Keratinocyte (primary cell): ENCODE measurements around the gene CAMK2G. TPM values are rescaled to one million over a fixed set of nuclear protein-coding genes. Genes with fewer than 3 reads are reported as not detected.
A peak's percentile ranks its signal among the peaks of the same experiment; 100 is the strongest.

Experiments
- DNase-seq: peaks from one replicate; pipeline ENCODE4 v3.0.0-alpha.2; 2011; ENCODE audit warnings: low read depth, missing footprints, low spot score
- FAIRE-seq: peaks from 2 replicates; lab custom pipeline; 2011; peaks lifted over from hg19 to GRCh38; lab: Jason Lieb, UNC
- H2AFZ ChIP-seq: 2 replicates; pipeline ENCODE4 v1.6.0; 2012; ENCODE audit warnings: low read length, control low read depth, inconsistent platforms; ENCODE audit not compliant: control insufficient read depth
- H3K27ac ChIP-seq: 2 replicates; pipeline ENCODE4 v1.5.1; 2011; ENCODE audit warnings: low read length; ENCODE audit not compliant: control insufficient read depth, insufficient read depth
- H3K27me3 ChIP-seq: 3 replicates; pipeline ENCODE4 v1.6.0; 2011; ENCODE audit warnings: low read length; ENCODE audit not compliant: control insufficient read depth, insufficient read depth; ENCODE audit errors: extremely low read depth
- H3K36me3 ChIP-seq, 2 experiments: 2 replicates in 1 of 2; 3 replicates in 1 of 2; pipeline ENCODE4 v1.5.1; 2011; ENCODE audit warnings: low read length in 2 of 2, mild to moderate bottlenecking in 1 of 2; ENCODE audit not compliant: control insufficient read depth in 2 of 2, insufficient read depth in 2 of 2; ENCODE audit errors: extremely low read depth in 1 of 2
- H3K4me1 ChIP-seq: 3 replicates; pipeline ENCODE4 v1.5.1; 2011; ENCODE audit warnings: low read length; ENCODE audit not compliant: control insufficient read depth, insufficient read depth; ENCODE audit errors: extremely low read depth
- H3K4me2 ChIP-seq: 3 replicates; pipeline ENCODE4 v1.6.0; 2011; ENCODE audit warnings: low read depth, low read length; ENCODE audit not compliant: control insufficient read depth, insufficient read depth; ENCODE audit errors: extremely low read depth
- H3K4me3 ChIP-seq, 3 experiments: fragments of 200-600 bp in 1 of 3; sonication (generic) in 1 of 3; 2 replicates in 2 of 3; 3 replicates in 1 of 3; pipeline ENCODE4 v1.5.1; 2011 to 2016; ENCODE audit warnings: low read length in 3 of 3, mild to moderate bottlenecking in 3 of 3, control low read depth in 2 of 3, inconsistent platforms in 1 of 3, low read depth in 1 of 3, mixed read lengths in 1 of 3, mixed run types in 1 of 3, moderate library complexity in 1 of 3; ENCODE audit not compliant: control insufficient read depth in 2 of 3, insufficient read depth in 2 of 3; ENCODE audit errors: extremely low read depth in 1 of 3
- H3K79me2 ChIP-seq: 2 replicates; pipeline ENCODE4 v1.6.0; 2012; ENCODE audit warnings: low read length; ENCODE audit not compliant: control insufficient read depth, insufficient read depth
- H3K9ac ChIP-seq: 3 replicates; pipeline ENCODE4 v1.6.0; 2011; ENCODE audit warnings: low read length; ENCODE audit not compliant: control insufficient read depth, insufficient read depth; ENCODE audit errors: extremely low read depth
- H3K9me1 ChIP-seq: 3 replicates; pipeline ENCODE4 v1.6.0; 2011; ENCODE audit warnings: low read length; ENCODE audit not compliant: control insufficient read depth, insufficient read depth; ENCODE audit errors: extremely low read depth
- H3K9me3 ChIP-seq: 2 replicates; pipeline ENCODE4 v1.5.1; 2012; ENCODE audit warnings: low read depth, low read length; ENCODE audit not compliant: control insufficient read depth
- H4K20me1 ChIP-seq: 3 replicates; pipeline ENCODE4 v1.6.0; 2011; ENCODE audit warnings: low read length; ENCODE audit not compliant: control insufficient read depth, insufficient read depth; ENCODE audit errors: extremely low read depth
- CTCF ChIP-seq, 3 experiments: IDR thresholded peaks in 1 of 3; conservative IDR thresholded peaks in 1 of 3; optimal IDR thresholded peaks in 1 of 3; 2 replicates in 2 of 3; 3 replicates in 1 of 3; pipeline versions ENCODE3 to v1.5.1; 2011; ENCODE audit warnings: low read length in 3 of 3, mild to moderate bottlenecking in 3 of 3, moderate library complexity in 2 of 3, control low read depth in 1 of 3, inconsistent platforms in 1 of 3; ENCODE audit not compliant: insufficient read depth in 2 of 3; ENCODE audit errors: extremely low read depth in 1 of 3
- EZH2 ChIP-seq: IDR thresholded peaks from one replicate; pipeline ENCODE4 v1.6.1; 2012; ENCODE audit warnings: inconsistent platforms, mild to moderate bottlenecking, low read length, moderate library complexity
- dilution Hi-C: fragments of 300-500 bp; cut with MboI; formaldehyde crosslinking; loops from one replicate; pipeline ENCODE4 v1.7.0; 2020; ENCODE audit warnings: low sequenced_read_pairs; ENCODE audit not compliant: extremely low pct_ligation_motif_present
- polyA plus RNA-seq, 5 experiments: library from polyadenylated mRNA; depleted of rRNA in 3 of 5; stranded (reverse) in 3 of 5; stranded (forward) in 1 of 5; unstranded in 1 of 5; fragments of >200 nt; gene quantifications; 1 replicate in 1 of 5; 2 replicates in 3 of 5; 3 replicates in 1 of 5; pipeline versions ENCODE4 v1.2.1 to v1.2.3, GENCODE V29; 2011 to 2012; ENCODE audit warnings: missing spikeins in 2 of 5, low read depth in 1 of 5, low replicate concordance in 1 of 5

Gene CAMK2G
- polyA plus RNA-seq, 1 donor (not counting 4 experiments of a cell fraction or from before 2014, with no cell fraction given) = 17.6 TPM

GRCh38 chr10:73881221-73881919 lies 7.0 kb upstream of the CAMK2G start:
- H3K9ac ChIP-seq = no peak overlapping the region
- H2AFZ ChIP-seq = no peak overlapping the region
- H3K36me3 ChIP-seq = no peaks in the 10 kb centered on the region
- no peak overlapping the region for H3K4me3 ChIP-seq
- dilution Hi-C loops = no loop called here
- H3K9me1 ChIP-seq = peaks cover under 1% of the 10 kb centered on the region
- H4K20me1 ChIP-seq = no peaks in the 10 kb centered on the region
- FAIRE-seq (no peak), DNase-seq (no peak)
- H3K27ac ChIP-seq = no peak overlapping the region
- H3K4me2 ChIP-seq = no peak overlapping the region
- no peak for TF ChIP-seq CTCF (optimal IDR thresholded peaks at IDR 0.05 in 1 of 3, IDR thresholded peaks at IDR 0.05 in 1 of 3, conservative IDR thresholded peaks at IDR 0.05 in 1 of 3; ENCODE audit: extremely low read depth in 1 of 3, insufficient read depth in 2 of 3, low read length in 3 of 3)
- H3K4me1 ChIP-seq = peaks cover 26% of the 10 kb centered on the region
- no peaks in the 10 kb centered on the region for H3K79me2 ChIP-seq
- no peaks in the 10 kb centered on the region for H3K9me3 ChIP-seq
- H3K27me3 ChIP-seq = no peaks in the 10 kb centered on the region

- peak; percentile 94 to 98 (median 95) for TF ChIP-seq CTCF (optimal IDR thresholded peaks at IDR 0.05 in 1 of 3, IDR thresholded peaks at IDR 0.05 in 1 of 3, conservative IDR thresholded peaks at IDR 0.05 in 1 of 3; ENCODE audit: extremely low read depth in 1 of 3, insufficient read depth in 2 of 3, low read length in 3 of 3)
- TF ChIP-seq EZH2 = no peak
- Histone ChIP-seq H3K4me1 (peaks cover 34% of the 10 kb centered on the region), H3K9me3 (no peaks in the 10 kb centered on the region), H3K4me2 (peak overlapping the region; percentile 54), H3K36me3 (no peaks in the 10 kb centered on the region), H3K27ac (no peak overlapping the region), H3K79me2 (no peaks in the 10 kb centered on the region), H3K27me3 (no peaks in the 10 kb centered on the region), H2AFZ (peak overlapping the region; percentile 60), H3K4me3 (no peak overlapping the region), H3K9ac (no peak overlapping the region), H4K20me1 (no peaks in the 10 kb centered on the region), H3K9me1 (peaks cover 3% of the 10 kb centered on the region)
- DNase-seq (no peak), FAIRE-seq (peak; percentile 29)
- dilution Hi-C loops = no loop called here
Observed at GRCh38 chr10:73879296-73880173, 5.2 kb upstream of the CAMK2G start.
